ENCODE measurements around the gene SND1.

The SND1 gene

DNA sequence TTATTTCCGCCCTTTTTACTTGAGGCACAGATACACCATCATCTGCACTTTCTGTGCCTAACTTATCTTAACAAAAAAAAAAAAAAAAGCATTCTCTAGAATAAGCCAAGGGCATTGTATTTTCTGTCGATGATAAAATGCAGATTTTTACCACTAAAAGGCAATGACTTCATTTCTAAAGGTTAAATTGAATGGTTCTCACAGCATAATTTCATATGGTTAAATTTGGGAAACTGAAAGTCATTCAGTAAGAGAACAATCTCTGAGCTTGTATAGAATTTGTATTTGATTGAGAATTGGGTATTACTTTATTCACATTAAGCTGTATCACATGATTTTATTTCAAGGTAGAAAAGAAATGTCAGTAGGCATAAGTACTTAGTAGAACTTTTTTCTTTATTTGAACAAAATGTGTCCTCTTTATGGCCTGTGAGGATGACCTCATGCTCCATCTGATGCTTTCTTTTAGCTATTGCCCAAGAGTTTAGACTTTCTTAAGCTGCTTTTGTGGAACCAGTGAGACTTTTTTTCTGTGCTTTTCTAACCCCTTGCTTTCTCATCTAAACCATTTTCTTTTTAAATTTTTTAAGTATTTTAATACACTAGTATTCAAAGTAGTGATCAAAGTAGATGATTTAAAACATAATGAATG is 268.9 kb downstream of the SND1 start:
- H3K4ac ChIP-seq (ENCODE audit: low read depth in 1 of 2, low read length in 2 of 2), result no peak overlapping the region
- WGBS, result 67% methylated on average over 1 of the region's 2 CpGs
- H3K36me3 ChIP-seq (ENCODE audit: control insufficient read depth in 1 of 2, insufficient read depth in 2 of 2, low read depth in 1 of 2, low read length in 2 of 2), result no peaks in the 10 kb centered on the region
- H2BK5ac ChIP-seq (ENCODE audit: low read depth, low read length, poor library complexity, severe bottlenecking), result no peak overlapping the region
- no peak overlapping the region for H3K27ac ChIP-seq (ENCODE audit: low read length, poor library complexity, severe bottlenecking)
- H3K14ac ChIP-seq (ENCODE audit: low read length in 2 of 2), result no peak overlapping the region
- no peak overlapping the region for H2AK5ac ChIP-seq (ENCODE audit: low read length, severe bottlenecking)
- no peak overlapping the region for H3K18ac ChIP-seq (ENCODE audit: low read depth in 1 of 2, low read length in 2 of 2)
- H4K8ac ChIP-seq (ENCODE audit: low read length), result no peak overlapping the region
- peaks cover 25% of the 10 kb centered on the region for H3K79me1 ChIP-seq (replicated peaks; ENCODE audit: low read length, poor library complexity, severe bottlenecking)
- no peak overlapping the region for H3K4me3 ChIP-seq (ENCODE audit: insufficient read depth in 1 of 2, low read depth in 1 of 2, low read length in 2 of 2)
- no peak overlapping the region for H2BK15ac ChIP-seq (ENCODE audit: low read depth, poor library complexity, severe bottlenecking)
- peak; percentile 76 for DNase-seq
- H2AFZ ChIP-seq (ENCODE audit: low read depth, low read length), result no peak overlapping the region
- no peak overlapping the region for H3K9ac ChIP-seq (ENCODE audit: low read length)
- no peak overlapping the region for H2BK12ac ChIP-seq (ENCODE audit: low read length in 2 of 2)
- H3K4me2 ChIP-seq (ENCODE audit: low read length, poor library complexity, severe bottlenecking), result no peak overlapping the region
- no peak overlapping the region for H3K23ac ChIP-seq (ENCODE audit: low read length in 2 of 2)
- no peaks in the 10 kb centered on the region for H3K9me3 ChIP-seq (ENCODE audit: control insufficient read depth, low read length)
- H3K27me3 ChIP-seq (ENCODE audit: control insufficient read depth in 1 of 2, insufficient read depth in 1 of 2, low read length in 2 of 2), result no peaks in the 10 kb centered on the region
- H2BK120ac ChIP-seq (ENCODE audit: low read depth, low read length), result no peak overlapping the region
- peaks cover 2% of the 10 kb centered on the region for H3K4me1 ChIP-seq (ENCODE audit: control insufficient read depth, insufficient read depth, low read depth, low read length)
- H4K91ac ChIP-seq (ENCODE audit: low read length), result no peak overlapping the region

DNA sequence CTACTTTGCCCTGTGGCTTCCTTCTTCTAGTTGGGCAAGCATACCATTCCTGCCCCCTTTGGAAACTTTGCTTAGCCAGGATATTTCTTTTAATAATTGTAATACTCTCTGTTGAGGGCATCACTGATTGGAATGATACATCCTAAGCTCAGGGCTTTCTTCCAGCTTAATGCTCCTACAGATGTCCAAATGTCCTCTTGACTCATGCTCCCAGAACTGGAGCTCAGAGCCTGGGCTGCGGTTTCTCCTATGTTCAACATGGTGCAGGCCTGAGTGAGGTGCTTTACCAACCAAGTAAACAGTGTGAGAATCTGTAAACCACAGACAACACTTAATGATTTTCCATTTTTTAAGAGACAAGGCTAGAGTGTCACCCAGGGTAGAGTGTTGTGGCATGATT is 270.7 kb downstream of the SND1 start:
- 100% methylated on average over 1 of the region's 1 CpG for WGBS
- H3K79me1 ChIP-seq (replicated peaks; ENCODE audit: low read length, poor library complexity, severe bottlenecking), result peaks cover 23% of the 10 kb centered on the region

DNA sequence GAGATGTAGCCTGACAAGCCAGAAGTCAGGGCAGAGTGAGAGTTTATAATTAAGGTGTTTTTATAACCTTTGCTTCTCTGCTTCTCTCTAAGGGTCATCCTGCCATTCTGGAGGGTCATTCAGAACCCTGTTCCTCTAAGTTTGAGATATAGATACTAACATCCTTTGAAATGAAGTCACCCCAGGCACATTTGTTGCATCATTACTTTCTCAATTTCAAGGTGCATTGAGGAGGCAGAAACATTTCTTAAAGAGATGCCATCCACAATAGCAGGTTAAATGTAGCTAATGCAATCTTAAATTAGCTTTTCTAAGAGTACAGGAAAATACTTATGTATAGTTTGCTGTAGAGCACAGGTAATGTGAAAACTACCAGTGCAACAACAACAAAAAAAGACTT is 272.9 kb downstream of the SND1 start:
- Histone ChIP-seq H3K9ac (ENCODE audit: low read length) (no peak overlapping the region), H3K79me1 (replicated peaks; ENCODE audit: low read length, poor library complexity, severe bottlenecking) (peaks cover 35% of the 10 kb centered on the region), H2AK5ac (ENCODE audit: low read length, severe bottlenecking) (no peak overlapping the region), H3K4me1 (ENCODE audit: control insufficient read depth, insufficient read depth, low read depth, low read length) (peaks cover 2% of the 10 kb centered on the region), H4K8ac (ENCODE audit: low read length) (no peak overlapping the region), H3K27me3 (ENCODE audit: control insufficient read depth in 1 of 2, insufficient read depth in 1 of 2, low read length in 2 of 2) (no peaks in the 10 kb centered on the region), H3K9me3 (ENCODE audit: control insufficient read depth, low read length) (no peaks in the 10 kb centered on the region), H3K27ac (ENCODE audit: low read length, poor library complexity, severe bottlenecking) (no peak overlapping the region), H3K4me3 (ENCODE audit: insufficient read depth in 1 of 2, low read depth in 1 of 2, low read length in 2 of 2) (no peak overlapping the region), H3K14ac (ENCODE audit: low read length in 2 of 2) (no peak overlapping the region), H2BK15ac (ENCODE audit: low read depth, poor library complexity, severe bottlenecking) (no peak overlapping the region), H4K91ac (ENCODE audit: low read length) (no peak overlapping the region), H2BK12ac (ENCODE audit: low read length in 2 of 2) (no peak overlapping the region), H3K23ac (ENCODE audit: low read length in 2 of 2) (no peak overlapping the region), H2AFZ (ENCODE audit: low read depth, low read length) (no peak overlapping the region), H2BK5ac (ENCODE audit: low read depth, low read length, poor library complexity, severe bottlenecking) (no peak overlapping the region), H3K36me3 (ENCODE audit: control insufficient read depth in 1 of 2, insufficient read depth in 2 of 2, low read depth in 1 of 2, low read length in 2 of 2) (peaks cover 7 to 9% of the 10 kb centered on the region in 2 experiments), H3K18ac (ENCODE audit: low read depth in 1 of 2, low read length in 2 of 2) (no peak overlapping the region), H3K4ac (ENCODE audit: low read depth in 1 of 2, low read length in 2 of 2) (no peak overlapping the region), H2BK120ac (ENCODE audit: low read depth, low read length) (no peak overlapping the region), H3K4me2 (ENCODE audit: low read length, poor library complexity, severe bottlenecking) (no peak overlapping the region)
- DNase-seq, result no peak

More for the DNA sequence above, 270.7 kb downstream of the SND1 start:
- H3K4me3 ChIP-seq (ENCODE audit: insufficient read depth in 1 of 2, low read depth in 1 of 2, low read length in 2 of 2), result no peak overlapping the region
- H2BK5ac ChIP-seq (ENCODE audit: low read depth, low read length, poor library complexity, severe bottlenecking), result no peak overlapping the region
- H2BK120ac ChIP-seq (ENCODE audit: low read depth, low read length), result no peak overlapping the region
- H3K36me3 ChIP-seq (ENCODE audit: control insufficient read depth in 1 of 2, insufficient read depth in 2 of 2, low read depth in 1 of 2, low read length in 2 of 2), result no peaks in the 10 kb centered on the region
- H3K9ac ChIP-seq (ENCODE audit: low read length), result no peak overlapping the region
- peaks cover 2% of the 10 kb centered on the region for H3K4me1 ChIP-seq (ENCODE audit: control insufficient read depth, insufficient read depth, low read depth, low read length)
- no peak overlapping the region for H3K4ac ChIP-seq (ENCODE audit: low read depth in 1 of 2, low read length in 2 of 2)
- H4K8ac ChIP-seq (ENCODE audit: low read length), result no peak overlapping the region
- H3K9me3 ChIP-seq (ENCODE audit: control insufficient read depth, low read length), result no peaks in the 10 kb centered on the region
- H2BK15ac ChIP-seq (ENCODE audit: low read depth, poor library complexity, severe bottlenecking), result no peak overlapping the region
- H3K27ac ChIP-seq (ENCODE audit: low read length, poor library complexity, severe bottlenecking), result no peak overlapping the region
- H4K91ac ChIP-seq (ENCODE audit: low read length), result no peak overlapping the region
- no peak overlapping the region for H3K23ac ChIP-seq (ENCODE audit: low read length in 2 of 2)
- no peak overlapping the region for H3K18ac ChIP-seq (ENCODE audit: low read depth in 1 of 2, low read length in 2 of 2)
- H3K14ac ChIP-seq (ENCODE audit: low read length in 2 of 2), result no peak overlapping the region
- no peaks in the 10 kb centered on the region for H3K27me3 ChIP-seq (ENCODE audit: control insufficient read depth in 1 of 2, insufficient read depth in 1 of 2, low read length in 2 of 2)
- no peak overlapping the region for H3K4me2 ChIP-seq (ENCODE audit: low read length, poor library complexity, severe bottlenecking)
- no peak for DNase-seq
- H2AFZ ChIP-seq (ENCODE audit: low read depth, low read length), result no peak overlapping the region
- H2AK5ac ChIP-seq (ENCODE audit: low read length, severe bottlenecking), result no peak overlapping the region
- no peak overlapping the region for H2BK12ac ChIP-seq (ENCODE audit: low read length in 2 of 2)

DNA sequence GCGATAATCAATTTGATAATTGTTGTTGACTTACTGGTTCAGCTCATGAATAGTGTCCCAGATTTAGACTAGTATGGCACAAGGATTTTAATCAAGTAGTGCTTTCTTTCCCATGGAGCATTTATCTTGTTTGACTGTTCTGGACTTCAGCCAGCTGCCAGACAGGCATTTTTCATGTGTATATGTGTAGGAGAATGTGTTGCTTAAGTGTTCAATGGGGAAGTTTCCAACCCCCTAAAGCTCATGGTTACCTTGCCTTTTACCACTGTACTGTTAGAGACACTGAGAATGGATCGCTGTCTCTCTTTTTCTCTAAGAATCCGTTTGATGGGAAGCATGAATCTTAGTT is 275.3 kb downstream of the SND1 start:
- H4K8ac ChIP-seq (ENCODE audit: low read length), result no peak overlapping the region
- no peak overlapping the region for H3K27ac ChIP-seq (ENCODE audit: low read length, poor library complexity, severe bottlenecking)
- peaks cover 34% of the 10 kb centered on the region for H3K79me1 ChIP-seq (replicated peaks; ENCODE audit: low read length, poor library complexity, severe bottlenecking)
- peak; percentile 62 for DNase-seq
- no peak overlapping the region for H2BK15ac ChIP-seq (ENCODE audit: low read depth, poor library complexity, severe bottlenecking)
- no peak overlapping the region for H2BK5ac ChIP-seq (ENCODE audit: low read depth, low read length, poor library complexity, severe bottlenecking)
- no peak overlapping the region for H3K4ac ChIP-seq (ENCODE audit: low read depth in 1 of 2, low read length in 2 of 2)
- no peak overlapping the region for H3K14ac ChIP-seq (ENCODE audit: low read length in 2 of 2)
- 100% methylated on average over 2 of the region's 3 CpGs for WGBS
- no peak overlapping the region for H3K23ac ChIP-seq (ENCODE audit: low read length in 2 of 2)
- no peaks in the 10 kb centered on the region for H3K27me3 ChIP-seq (ENCODE audit: control insufficient read depth in 1 of 2, insufficient read depth in 1 of 2, low read length in 2 of 2)
- no peak overlapping the region for H2BK12ac ChIP-seq (ENCODE audit: low read length in 2 of 2)
- peaks cover 12 to 33% of the 10 kb centered on the region in 2 experiments for H3K36me3 ChIP-seq (ENCODE audit: control insufficient read depth in 1 of 2, insufficient read depth in 2 of 2, low read depth in 1 of 2, low read length in 2 of 2)
- no peak overlapping the region for H3K4me3 ChIP-seq (ENCODE audit: insufficient read depth in 1 of 2, low read depth in 1 of 2, low read length in 2 of 2)
- H4K91ac ChIP-seq (ENCODE audit: low read length), result no peak overlapping the region
- H2BK120ac ChIP-seq (ENCODE audit: low read depth, low read length), result no peak overlapping the region
- H2AK5ac ChIP-seq (ENCODE audit: low read length, severe bottlenecking), result no peak overlapping the region
- H3K9ac ChIP-seq (ENCODE audit: low read length), result no peak overlapping the region
- no peak overlapping the region for H2AFZ ChIP-seq (ENCODE audit: low read depth, low read length)
- H3K9me3 ChIP-seq (ENCODE audit: control insufficient read depth, low read length), result peaks cover 13% of the 10 kb centered on the region
- H3K4me1 ChIP-seq (ENCODE audit: control insufficient read depth, insufficient read depth, low read depth, low read length), result peaks cover 2% of the 10 kb centered on the region
- H3K4me2 ChIP-seq (ENCODE audit: low read length, poor library complexity, severe bottlenecking), result no peak overlapping the region
- no peak overlapping the region for H3K18ac ChIP-seq (ENCODE audit: low read depth in 1 of 2, low read length in 2 of 2)
